ENCODE data around the gene ACKR2. TPM values are rescaled to one million over a fixed set of nuclear protein-coding genes. Genes with fewer than 3 reads are reported as not detected.
A peak's percentile ranks its signal among the peaks of the same experiment; 100 is the strongest.

The ACKR2 gene
- total and polyA plus RNA-seq, 2 of the 13 experiments (the other 11 are each of a cell fraction or from before 2014, with no cell fraction given): 1.1 to 1.9 TPM

- TF ChIP-seq POGK (CRISPR knock-in tag; conservative IDR thresholded peaks at IDR 0.05): 0 out of 2 replicates have a peak, but pooled peaks have one; percentile 24
- TF ChIP-seq ZNF343 (CRISPR knock-in tag; IDR thresholded peaks at IDR 0.05): no peak
- TF ChIP-seq NFIB (CRISPR knock-in tag; IDR thresholded peaks at IDR 0.05; ENCODE audit: borderline replicate concordance): no peak
- 0 out of 2 replicates have a peak, but pooled peaks have one; percentile 10 for TF ChIP-seq ZNF543 (CRISPR knock-in tag; IDR thresholded peaks at IDR 0.05)
- peak; percentile 9; the same call in 1 of the 2 replicates for TF ChIP-seq KDM1A (CRISPR knock-in tag; IDR thresholded peaks at IDR 0.05)
- TF ChIP-seq SP140L (CRISPR knock-in tag; IDR thresholded peaks at IDR 0.05; ENCODE audit: borderline replicate concordance): 0 out of 2 replicates have a peak, but pooled peaks have one; percentile 62
- TF ChIP-seq ZNF609 (CRISPR knock-in tag; IDR thresholded peaks at IDR 0.05; ENCODE audit: borderline replicate concordance): peak; percentile 9; the same call in 1 of the 2 replicates
- 0 out of 2 replicates have a peak, but pooled peaks have one; percentile 17 for TF ChIP-seq MIXL1 (CRISPR knock-in tag; IDR thresholded peaks at IDR 0.05)
- 0 out of 2 replicates have a peak, but pooled peaks have one; percentile 2 for TF ChIP-seq ZNF605 (CRISPR knock-in tag; IDR thresholded peaks at IDR 0.05)
- TF ChIP-seq ZMYM3 (CRISPR knock-in tag; IDR thresholded peaks at IDR 0.05): peak; percentile 46; the same call in 1 of the 2 replicates
- TF ChIP-seq NR2F1 (CRISPR knock-in tag; IDR thresholded peaks at IDR 0.05): peak; percentile 22 to 38; a peak in 2 of 4 replicates
- peak; percentile 44 for TF ChIP-seq GATAD2A (CRISPR knock-in tag; IDR thresholded peaks at IDR 0.05)
- 0 out of 2 replicates have a peak, but pooled peaks have one; percentile 52 for TF ChIP-seq GFI1 (CRISPR knock-in tag; IDR thresholded peaks at IDR 0.05; ENCODE audit: borderline replicate concordance)
- TF ChIP-seq ATF7 (IDR thresholded peaks at IDR 0.05): peak; percentile 37; the same call in 1 of the 2 replicates
- TF ChIP-seq ATF7 (CRISPR knock-in tag; IDR thresholded peaks at IDR 0.05): no peak; the same call in 1 of the 2 replicates
- TF ChIP-seq FOXA3 (CRISPR knock-in tag; IDR thresholded peaks at IDR 0.05): peak; percentile 67
- TF ChIP-seq DPF2 (CRISPR knock-in tag; IDR thresholded peaks at IDR 0.05; ENCODE audit: borderline replicate concordance, low read depth): 0 out of 2 replicates have a peak, but pooled peaks have one; percentile 21
- TF ChIP-seq ZFP90 (CRISPR knock-in tag; IDR thresholded peaks at IDR 0.05; ENCODE audit: borderline replicate concordance): 0 out of 2 replicates have a peak, but pooled peaks have one; percentile 28
- TF ChIP-seq RORA (CRISPR knock-in tag; IDR thresholded peaks at IDR 0.05): no peak
- peak; percentile 78 for TF ChIP-seq ASH2L (IDR thresholded peaks at IDR 0.05; ENCODE audit: insufficient read length, low read depth, low read length)
Observed at GRCh38 chr3:42829628-42830436, 20.6 kb downstream of the ACKR2 start (continued).
